22Rv1 (cell line): ENCODE results near the gene HOMER3.

ENCODE experiments used
- H3K27ac ChIP-seq: fragments of 450-650 bp; 2 replicates; pipeline ENCODE4 v1.5.1; 2017
- ZFX ChIP-seq: fragments of 450-650 bp; IDR thresholded peaks from 2 replicates; pipeline ENCODE4 v1.6.1; 2017; ENCODE audit warnings: antibody characterized with exemption, borderline replicate concordance
- TF ChIP-seq, protein P1 (sequence below): fragments of 450-650 bp; IDR thresholded peaks from 2 replicates; pipeline ENCODE4 v1.5.1; 2017; ENCODE audit warnings: mild to moderate bottlenecking

The HOMER3 gene

DNA sequence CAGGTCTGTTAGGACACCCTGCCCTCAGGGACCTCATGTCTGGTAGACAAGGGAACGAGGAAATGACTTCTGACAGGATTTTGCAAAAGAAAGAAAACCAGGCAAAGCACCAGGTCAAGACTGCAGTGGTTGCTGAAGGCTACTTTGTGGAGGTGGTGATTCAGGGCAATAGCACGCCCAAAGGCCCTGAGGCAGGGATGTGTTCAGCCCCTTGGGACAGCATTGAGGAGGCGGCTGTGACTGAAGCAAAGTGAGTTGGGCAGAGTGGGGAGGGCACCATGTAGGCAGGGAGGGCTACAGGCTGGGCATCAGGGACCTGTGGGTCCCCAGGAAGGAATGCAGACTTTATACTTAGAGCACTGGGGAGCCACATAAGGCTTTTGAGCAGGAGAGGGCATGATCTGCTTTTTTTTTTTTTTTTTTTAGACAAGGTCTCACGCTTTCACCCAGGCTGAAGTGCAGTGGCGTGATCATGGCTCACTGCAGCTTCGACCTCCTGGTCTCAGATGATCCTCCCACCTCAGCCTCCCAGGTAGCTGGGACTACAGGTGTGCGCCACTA is 10.8 kb upstream of the HOMER3 start:
- no peak for TF ChIP-seq ZFX
- TF ChIP-seq, protein P1, sequence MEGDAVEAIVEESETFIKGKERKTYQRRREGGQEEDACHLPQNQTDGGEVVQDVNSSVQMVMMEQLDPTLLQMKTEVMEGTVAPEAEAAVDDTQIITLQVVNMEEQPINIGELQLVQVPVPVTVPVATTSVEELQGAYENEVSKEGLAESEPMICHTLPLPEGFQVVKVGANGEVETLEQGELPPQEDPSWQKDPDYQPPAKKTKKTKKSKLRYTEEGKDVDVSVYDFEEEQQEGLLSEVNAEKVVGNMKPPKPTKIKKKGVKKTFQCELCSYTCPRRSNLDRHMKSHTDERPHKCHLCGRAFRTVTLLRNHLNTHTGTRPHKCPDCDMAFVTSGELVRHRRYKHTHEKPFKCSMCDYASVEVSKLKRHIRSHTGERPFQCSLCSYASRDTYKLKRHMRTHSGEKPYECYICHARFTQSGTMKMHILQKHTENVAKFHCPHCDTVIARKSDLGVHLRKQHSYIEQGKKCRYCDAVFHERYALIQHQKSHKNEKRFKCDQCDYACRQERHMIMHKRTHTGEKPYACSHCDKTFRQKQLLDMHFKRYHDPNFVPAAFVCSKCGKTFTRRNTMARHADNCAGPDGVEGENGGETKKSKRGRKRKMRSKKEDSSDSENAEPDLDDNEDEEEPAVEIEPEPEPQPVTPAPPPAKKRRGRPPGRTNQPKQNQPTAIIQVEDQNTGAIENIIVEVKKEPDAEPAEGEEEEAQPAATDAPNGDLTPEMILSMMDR, result no peak
- no peak overlapping the region for H3K27ac ChIP-seq

DNA sequence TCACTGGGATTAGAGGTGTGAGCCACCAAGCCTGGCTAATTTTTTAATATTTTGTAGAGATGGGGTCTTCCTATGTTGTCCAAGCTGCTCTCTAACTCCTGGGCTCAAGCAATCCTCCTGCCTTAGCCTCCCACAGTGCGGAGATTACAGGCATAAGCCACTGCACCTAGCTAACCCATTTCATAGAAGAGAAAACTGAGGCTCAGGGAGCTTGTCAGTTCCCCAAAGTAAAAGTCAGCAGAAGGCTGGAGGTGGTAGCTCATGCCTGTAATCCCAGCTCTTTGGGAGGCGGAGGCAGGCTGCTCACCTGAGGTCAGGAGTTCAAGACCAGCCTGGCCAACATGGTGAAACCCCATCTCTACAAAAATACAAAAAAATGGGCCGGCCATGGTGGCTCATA is 8.8 kb upstream of the HOMER3 start:
- no peak for TF ChIP-seq ZFX
- TF ChIP-seq, protein P1, result no peak
- H3K27ac ChIP-seq, result no peak overlapping the region

DNA sequence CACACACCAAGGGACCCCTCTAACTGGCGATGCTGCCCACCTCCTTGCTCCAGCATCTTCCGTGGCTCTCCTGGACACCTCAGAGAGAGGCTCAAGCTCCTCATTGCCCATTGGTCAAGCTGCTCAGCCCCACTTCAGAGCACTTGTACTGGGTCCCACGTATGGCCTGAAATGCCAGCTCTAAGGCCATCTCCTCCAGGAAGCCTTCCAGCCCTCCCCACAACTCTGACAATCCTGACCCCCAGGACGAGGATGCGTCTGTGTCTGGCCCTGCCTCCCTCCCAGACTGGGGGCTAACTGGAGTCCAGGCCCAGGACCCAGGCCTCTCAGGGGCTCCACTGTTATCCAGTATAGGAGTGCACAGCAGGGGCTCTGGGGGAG is 7.9 kb upstream of the HOMER3 start:
- TF ChIP-seq, protein P1, result no peak
- TF ChIP-seq ZFX, result no peak
- H3K27ac ChIP-seq, result no peak overlapping the region

DNA sequence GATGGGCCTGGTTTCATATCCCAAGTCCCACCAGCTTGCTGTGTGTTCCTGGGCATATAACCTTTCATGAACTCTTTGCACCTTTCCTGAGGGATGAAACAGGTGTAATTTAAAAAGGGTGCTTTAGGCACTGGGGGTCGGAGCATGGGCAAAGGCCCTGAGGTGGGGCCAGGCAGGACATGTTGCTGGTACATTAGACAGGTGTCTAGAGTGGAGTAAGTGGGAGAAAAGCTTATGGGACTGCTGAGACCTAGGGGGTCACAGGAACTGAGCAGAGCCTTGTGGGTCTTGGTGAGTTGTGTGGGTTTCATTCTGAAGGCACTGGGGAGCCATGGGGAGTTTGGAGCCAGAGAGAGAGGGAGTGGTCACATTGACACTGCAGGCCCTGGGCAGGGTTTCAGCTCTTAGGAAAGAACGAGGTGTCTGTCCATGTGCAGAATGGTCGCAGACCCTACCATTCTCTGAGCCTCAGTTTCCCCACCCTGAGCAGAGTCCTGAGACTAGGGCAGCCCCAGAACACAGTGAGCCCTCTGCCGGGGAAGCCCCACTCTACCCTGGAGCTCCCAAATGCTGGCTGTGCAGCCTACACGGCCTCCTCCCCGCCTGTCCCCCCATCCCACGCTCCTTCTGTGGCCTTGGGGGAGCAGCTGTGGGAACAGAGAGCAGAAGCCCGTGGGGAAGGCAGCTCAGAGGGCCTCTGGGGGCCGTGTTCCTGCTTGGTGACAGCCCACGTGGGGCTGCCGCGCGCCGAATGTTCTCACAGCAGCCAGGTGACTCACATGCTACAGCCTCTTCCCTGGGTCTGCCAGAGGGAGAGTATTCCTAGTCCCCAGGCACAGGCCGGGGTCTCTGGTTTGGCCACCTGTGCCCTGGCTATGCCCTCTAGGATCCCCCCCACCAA is 7.3 kb upstream of the HOMER3 start:
- TF ChIP-seq, protein P1, result no peak
- no peak for TF ChIP-seq ZFX
- H3K27ac ChIP-seq, result no peak overlapping the region

DNA sequence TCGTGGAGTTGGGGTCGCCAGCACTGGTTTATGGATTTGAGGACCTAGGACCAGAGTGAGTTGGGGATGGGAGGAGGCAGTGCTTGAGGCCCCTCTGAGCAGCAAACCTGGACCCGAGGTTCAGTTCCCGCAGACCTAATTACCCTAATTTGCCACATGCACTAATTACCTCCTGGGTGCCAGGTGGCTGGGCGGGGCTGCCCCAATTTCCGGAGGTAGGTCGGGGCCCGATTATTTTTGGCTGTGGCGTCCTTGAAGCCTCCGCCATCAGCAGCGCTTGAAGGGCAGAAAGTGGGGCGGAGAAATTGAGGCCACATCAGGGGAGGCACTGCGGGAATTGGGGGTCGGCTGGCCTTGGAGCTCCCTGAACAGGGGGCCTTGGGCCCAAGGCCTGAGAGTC is 5.9 kb upstream of the HOMER3 start:
- TF ChIP-seq, protein P1, result no peak
- TF ChIP-seq ZFX, result no peak
- no peak overlapping the region for H3K27ac ChIP-seq

DNA sequence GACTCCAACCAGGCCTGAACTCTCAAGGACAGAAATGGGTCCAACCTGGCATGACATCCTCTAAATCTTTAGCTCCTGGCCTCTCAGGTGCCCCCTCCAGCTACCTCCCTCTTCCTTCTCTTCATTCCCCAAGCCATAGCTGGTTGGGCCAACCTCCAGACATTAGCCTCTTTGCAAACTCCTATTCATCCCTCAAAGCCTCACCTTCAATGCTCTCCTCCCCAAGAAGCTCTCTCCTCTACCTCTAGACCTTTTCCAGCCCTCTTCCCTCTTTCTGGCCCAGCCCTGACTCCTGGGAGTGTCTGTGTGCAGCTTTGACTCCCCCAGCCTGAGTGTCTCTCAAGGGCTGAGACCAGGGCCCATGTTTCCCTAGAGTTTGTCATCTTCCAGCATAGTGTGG is 5.3 kb upstream of the HOMER3 start:
- no peak for TF ChIP-seq ZFX
- TF ChIP-seq, protein P1, result no peak
- H3K27ac ChIP-seq, result no peak overlapping the region

DNA sequence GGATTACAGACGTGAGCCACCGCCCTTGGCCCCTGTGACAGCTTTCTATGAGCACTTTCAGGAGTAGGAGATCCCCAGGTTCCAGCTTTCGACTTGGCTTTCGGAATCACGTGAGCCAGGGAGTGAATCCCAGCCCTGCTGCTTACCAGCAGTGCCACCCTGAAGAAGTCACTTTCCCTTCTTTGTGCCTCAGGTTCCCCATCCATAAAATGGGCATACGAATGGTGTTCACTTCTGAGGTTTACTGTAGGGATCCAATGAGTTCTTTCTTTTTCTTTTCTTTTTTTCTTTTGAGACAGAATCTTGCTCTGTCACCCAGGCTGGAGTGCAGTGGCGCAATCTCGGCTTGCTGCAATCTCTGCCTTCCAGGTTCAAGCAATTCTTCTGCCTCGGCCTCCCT is 4.3 kb upstream of the HOMER3 start:
- TF ChIP-seq, protein P1, result no peak
- no peak for TF ChIP-seq ZFX
- no peak overlapping the region for H3K27ac ChIP-seq
